Erythroblast (primary cell): ENCODE measurements around the gene ZNF107.

Source experiments
- GATA1 ChIP-seq: IDR thresholded peaks from 2 replicates; pipeline ENCODE4 v1.6.1; 2011; ENCODE audit warnings: low read depth, mild to moderate bottlenecking, control low read depth, low read length, moderate library complexity
- POLR2A ChIP-seq: IDR thresholded peaks from 2 replicates; pipeline ENCODE4 v1.6.1; 2011; ENCODE audit warnings: mild to moderate bottlenecking, low read length

DNA sequence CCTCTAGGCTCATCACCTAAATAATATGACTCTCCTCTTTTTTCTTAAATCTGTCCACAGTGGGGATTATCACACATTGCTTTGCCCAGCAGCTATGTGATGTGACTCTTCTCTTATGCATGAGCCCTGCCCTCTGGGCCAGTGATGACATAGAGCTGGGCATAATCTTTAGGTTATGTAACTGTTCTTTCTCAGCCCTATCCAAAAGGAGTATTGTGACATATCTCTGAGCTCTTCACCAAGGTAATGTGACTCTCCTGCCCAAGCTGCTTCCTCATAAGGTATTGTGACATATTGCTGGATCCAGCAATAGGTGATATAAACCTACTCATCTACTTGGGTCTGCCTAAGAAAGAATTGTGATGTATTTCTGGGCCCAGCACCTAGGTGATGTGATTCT is 37.7 kb upstream of the ZNF107 start:
- TF ChIP-seq POLR2A (no peak), GATA1 (no peak)
